GM21825 (cell line): ENCODE results near the gene SELENOI.

ENCODE experiments used
- ATAC-seq: cut with Tn5 transposase; IDR thresholded peaks from one replicate; pipeline ENCODE4 v1.9.1; 2021; ENCODE audit warnings: mild to moderate bottlenecking, moderate library complexity; ENCODE audit not compliant: unreplicated experiment

The SELENOI gene

GRCh38 chr2:26444236-26444635 is 98.3 kb downstream of the SELENOI start:
- ATAC-seq = no peak
